ENCODE data around the gene EDIL3.

EDIL3 gene

DNA sequence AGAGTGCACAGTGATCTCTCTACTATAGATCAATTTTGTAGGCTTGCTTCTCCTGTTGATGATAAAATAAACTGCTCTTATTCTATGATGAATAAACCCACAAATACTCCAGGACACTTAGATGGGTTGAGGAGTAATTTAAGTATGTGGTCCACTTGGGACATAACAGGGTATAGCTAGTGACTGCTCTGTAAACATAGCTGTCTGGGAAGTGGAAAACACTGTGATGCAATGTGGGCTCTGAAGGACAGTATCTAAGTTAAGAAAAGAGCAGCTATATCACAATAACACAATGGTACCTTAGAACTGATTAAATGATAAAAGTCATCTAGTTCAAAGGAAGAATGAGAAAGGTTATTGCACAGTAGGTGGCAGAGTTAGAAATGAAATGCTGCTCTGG lies 369.7 kb downstream of the EDIL3 start:
- FAIRE-seq, result no peak
- no peak for DNase-seq (ENCODE audit: insufficient read length)
- TF ChIP-seq POLR2A (IDR thresholded peaks at IDR 0.05; ENCODE audit: low read depth, low read length) (no peak), TAF1 (IDR thresholded peaks at IDR 0.05; ENCODE audit: borderline replicate concordance, low read depth, low read length) (no peak), POLR2AphosphoS5 (IDR thresholded peaks at IDR 0.05; ENCODE audit: low read depth, low read length) (no peak)

- FAIRE-seq, result no peak
- no peak for DNase-seq (ENCODE audit: insufficient read length)
- TF ChIP-seq POLR2AphosphoS5 (IDR thresholded peaks at IDR 0.05; ENCODE audit: low read depth, low read length) (no peak), TAF1 (IDR thresholded peaks at IDR 0.05; ENCODE audit: borderline replicate concordance, low read depth, low read length) (no peak), POLR2A (IDR thresholded peaks at IDR 0.05; ENCODE audit: low read depth, low read length) (no peak)
These were observed 390.9 kb downstream of the EDIL3 start for GRCh38 chr5:83993803-83994202.

DNA sequence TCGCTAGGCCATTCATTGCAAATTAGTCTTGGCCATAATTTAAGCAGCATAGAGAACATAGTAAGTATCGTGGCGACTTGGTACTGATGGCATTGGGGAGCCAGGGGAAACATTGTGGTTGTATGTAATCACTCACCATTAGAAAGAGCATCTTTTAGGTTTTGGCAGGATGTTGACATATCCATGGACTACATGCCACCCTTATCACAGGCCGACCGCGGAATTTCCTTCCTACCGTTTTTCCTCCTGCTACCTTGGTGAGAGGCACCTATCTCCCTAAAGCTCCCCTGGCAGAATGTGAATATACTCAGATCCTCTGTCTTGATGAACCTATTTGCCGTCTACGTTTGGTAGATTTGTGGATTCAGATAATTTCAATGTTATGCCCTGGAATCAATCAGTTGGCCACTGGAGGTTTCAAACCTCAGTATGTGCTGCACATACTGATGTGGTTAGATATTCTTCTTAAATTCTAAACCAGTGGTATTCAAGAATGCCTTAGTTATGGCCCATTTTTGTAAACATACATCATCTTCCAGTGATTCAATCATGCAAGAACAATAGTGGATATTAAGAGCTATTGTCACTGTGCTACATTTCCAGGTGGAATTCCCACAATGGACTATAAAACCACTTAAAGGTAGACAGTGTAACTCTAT lies 393.0 kb downstream of the EDIL3 start:
- no peak for DNase-seq (ENCODE audit: insufficient read length)
- no peak for FAIRE-seq
- TF ChIP-seq TAF1 (IDR thresholded peaks at IDR 0.05; ENCODE audit: borderline replicate concordance, low read depth, low read length) (no peak), POLR2AphosphoS5 (IDR thresholded peaks at IDR 0.05; ENCODE audit: low read depth, low read length) (no peak), POLR2A (IDR thresholded peaks at IDR 0.05; ENCODE audit: low read depth, low read length) (no peak)

- FAIRE-seq, result no peak
- TF ChIP-seq POLR2A (IDR thresholded peaks at IDR 0.05; ENCODE audit: low read depth, low read length) (no peak), TAF1 (IDR thresholded peaks at IDR 0.05; ENCODE audit: borderline replicate concordance, low read depth, low read length) (no peak), POLR2AphosphoS5 (IDR thresholded peaks at IDR 0.05; ENCODE audit: low read depth, low read length) (no peak)
- no peak for DNase-seq (ENCODE audit: insufficient read length)
These were observed 396.4 kb downstream of the EDIL3 start for GRCh38 chr5:83988293-83988685.

DNA sequence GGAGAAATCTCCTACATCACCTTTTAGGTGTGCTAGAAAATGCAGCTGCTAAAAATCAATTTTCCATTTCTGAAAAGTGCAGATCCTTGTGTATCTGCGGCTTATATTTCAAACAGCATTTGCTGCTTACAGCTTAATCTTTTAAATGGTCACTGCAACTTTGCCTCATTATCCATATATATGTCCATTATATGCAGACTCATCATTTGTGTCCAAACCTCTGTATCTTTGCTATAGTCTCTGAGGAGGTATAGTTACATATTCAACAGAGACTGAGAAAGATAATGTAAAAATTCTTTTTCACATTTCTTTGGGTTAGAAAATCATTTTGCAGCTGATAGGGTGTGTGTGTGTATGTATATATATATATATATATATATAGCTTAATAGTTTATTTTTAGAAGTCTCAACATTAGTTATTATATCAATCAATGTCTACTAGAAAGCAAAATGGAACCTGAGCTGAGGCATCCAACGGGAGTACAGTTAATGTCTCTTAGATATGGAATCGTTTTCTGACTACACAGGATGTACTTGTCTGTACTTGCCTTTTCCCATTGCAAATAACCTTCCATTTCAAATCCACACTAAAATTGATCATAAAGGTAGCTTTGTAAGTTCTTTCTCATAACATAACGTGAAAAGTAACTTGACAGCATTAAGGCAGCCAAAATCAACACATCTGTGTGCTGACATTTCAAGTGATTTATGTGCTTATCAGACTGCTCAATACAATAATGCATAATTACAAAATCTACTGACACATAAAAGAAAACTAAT lies 397.0 kb downstream of the EDIL3 start:
- no peak for FAIRE-seq
- TF ChIP-seq POLR2AphosphoS5 (IDR thresholded peaks at IDR 0.05; ENCODE audit: low read depth, low read length) (no peak), POLR2A (IDR thresholded peaks at IDR 0.05; ENCODE audit: low read depth, low read length) (no peak), TAF1 (IDR thresholded peaks at IDR 0.05; ENCODE audit: borderline replicate concordance, low read depth, low read length) (no peak)
- no peak for DNase-seq (ENCODE audit: insufficient read length)

DNA sequence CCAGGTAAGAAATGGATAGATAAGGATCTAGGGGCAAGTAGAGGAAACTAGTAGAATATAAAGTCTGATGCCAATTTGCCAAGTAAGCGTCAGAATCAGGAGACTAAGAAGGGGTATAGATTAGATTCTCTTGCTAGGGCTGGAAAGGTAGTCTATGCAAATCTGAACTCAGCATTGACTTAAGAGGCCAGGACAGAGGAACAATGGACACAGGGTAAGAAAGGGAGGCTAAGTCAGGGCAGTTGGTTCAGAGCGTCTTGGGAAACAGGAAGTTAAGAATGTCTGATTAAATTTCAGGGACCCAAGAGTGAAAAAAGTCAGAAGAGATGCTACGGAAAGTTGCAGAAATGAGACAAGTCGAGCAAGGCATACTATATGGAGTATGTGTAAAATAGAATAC lies 400.8 kb downstream of the EDIL3 start:
- TF ChIP-seq TAF1 (IDR thresholded peaks at IDR 0.05; ENCODE audit: borderline replicate concordance, low read depth, low read length) (no peak), POLR2A (IDR thresholded peaks at IDR 0.05; ENCODE audit: low read depth, low read length) (no peak), POLR2AphosphoS5 (IDR thresholded peaks at IDR 0.05; ENCODE audit: low read depth, low read length) (no peak)
- no peak for FAIRE-seq
- no peak for DNase-seq (ENCODE audit: insufficient read length)

GRCh38 chr5:83973925-83974815 lies 410.5 kb downstream of the EDIL3 start:
- FAIRE-seq (no peak), DNase-seq (ENCODE audit: insufficient read length) (no peak)
- TF ChIP-seq POLR2AphosphoS5 (IDR thresholded peaks at IDR 0.05; ENCODE audit: low read depth, low read length) (no peak), TAF1 (IDR thresholded peaks at IDR 0.05; ENCODE audit: borderline replicate concordance, low read depth, low read length) (no peak), POLR2A (IDR thresholded peaks at IDR 0.05; ENCODE audit: low read depth, low read length) (no peak)

- FAIRE-seq, result no peak
- TF ChIP-seq POLR2AphosphoS5 (IDR thresholded peaks at IDR 0.05; ENCODE audit: low read depth, low read length), result no peak
- TF ChIP-seq TAF1 (IDR thresholded peaks at IDR 0.05; ENCODE audit: borderline replicate concordance, low read depth, low read length), result no peak
- no peak for TF ChIP-seq POLR2A (IDR thresholded peaks at IDR 0.05; ENCODE audit: low read depth, low read length)
- no peak for DNase-seq (ENCODE audit: insufficient read length)
These were observed 411.8 kb downstream of the EDIL3 start for GRCh38 chr5:83972909-83973308.

DNA sequence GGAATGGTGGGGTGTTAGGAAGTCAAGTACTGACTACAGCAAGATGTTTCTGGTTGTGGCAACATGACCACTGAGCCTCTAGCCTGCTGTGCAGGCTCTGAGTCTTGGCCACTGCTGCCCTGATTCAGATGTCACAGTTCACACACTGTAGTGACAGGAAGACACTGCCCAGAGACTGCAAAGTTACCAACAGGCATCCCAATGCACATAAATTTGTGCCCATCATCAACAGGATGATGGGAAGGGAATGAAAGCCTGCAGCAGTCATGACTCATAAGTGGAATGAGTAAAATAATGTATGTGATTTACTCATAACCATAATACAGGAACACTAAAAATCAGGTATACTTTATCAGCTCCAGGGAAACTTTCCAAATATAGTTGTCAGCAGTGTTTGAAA lies 412.4 kb downstream of the EDIL3 start:
- FAIRE-seq (no peak), DNase-seq (ENCODE audit: insufficient read length) (no peak)
- TF ChIP-seq POLR2A (IDR thresholded peaks at IDR 0.05; ENCODE audit: low read depth, low read length), result no peak
- TF ChIP-seq POLR2AphosphoS5 (IDR thresholded peaks at IDR 0.05; ENCODE audit: low read depth, low read length), result no peak
- TF ChIP-seq TAF1 (IDR thresholded peaks at IDR 0.05; ENCODE audit: borderline replicate concordance, low read depth, low read length), result no peak

- TF ChIP-seq POLR2AphosphoS5 (IDR thresholded peaks at IDR 0.05; ENCODE audit: low read depth, low read length), result no peak
- no peak for FAIRE-seq
- no peak for DNase-seq (ENCODE audit: insufficient read length)
These were observed 417.3 kb downstream of the EDIL3 start for GRCh38 chr5:83967417-83967816.

DNA sequence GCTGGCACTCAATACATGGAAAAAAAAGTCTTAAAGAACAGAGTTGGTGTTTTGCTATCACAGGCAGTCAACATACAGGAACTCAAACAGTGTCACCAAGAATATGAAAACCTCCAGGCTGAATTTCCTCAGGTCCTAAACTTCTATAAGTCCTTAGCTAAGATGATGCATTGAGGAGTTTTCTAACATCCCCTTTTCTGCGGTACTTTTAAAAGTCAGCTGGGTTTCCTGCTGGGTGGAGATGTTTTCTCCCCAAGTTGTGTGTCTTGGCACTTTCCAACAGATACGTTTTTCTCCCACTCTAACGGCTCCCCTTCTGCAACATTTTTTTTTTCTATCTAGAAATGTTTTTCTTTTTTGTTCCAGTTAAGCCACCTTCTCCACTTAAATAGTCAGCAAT lies 419.2 kb downstream of the EDIL3 start:
- DNase-seq (ENCODE audit: insufficient read length) (no peak), FAIRE-seq (no peak)
- TF ChIP-seq POLR2AphosphoS5 (IDR thresholded peaks at IDR 0.05; ENCODE audit: low read depth, low read length) (no peak), POLR2A (IDR thresholded peaks at IDR 0.05; ENCODE audit: low read depth, low read length) (no peak), TAF1 (IDR thresholded peaks at IDR 0.05; ENCODE audit: borderline replicate concordance, low read depth, low read length) (no peak)
